G401 (cell line): ENCODE results near the gene KSR1. TPM values are rescaled to one million over a fixed set of nuclear protein-coding genes. Genes with fewer than 3 reads are reported as not detected.
"Not testable (repeated sequence)": the region's sequence is repeated elsewhere in the genome, so short reads cannot be mapped to it uniquely, and the experiment has no call there.

Source experiments
- DNase-seq: peaks from one replicate; pipeline ENCODE4 v3.0.0-alpha.2; 2015; ENCODE audit warnings: low spot score
- in situ Hi-C: cut with HindIII; loops from 2 replicates; pipeline ENCODE4 v1.10.0; 2016; ENCODE audit warnings: low sequenced_read_pairs, mixed read lengths
- total RNA-seq: library from RNA; depleted of rRNA; stranded (reverse); fragments of >200 nt; shearing (Covaris generic); gene quantifications from 2 replicates; pipeline ENCODE4 v1.2.3, GENCODE V29; 2014; rRNA removed

The KSR1 gene
- 2.7 and 6.0 TPM in 2 replicates for total RNA-seq

- in situ Hi-C loops: no loop called here
- peak; percentile 76 for DNase-seq
Observed at GRCh38 chr17:27455914-27456680, at the start of gene KSR1. KSR1 (plus strand) TSS chr17:27456448; CDS start chr17:27456644, 196 bp downstream.

DNA sequence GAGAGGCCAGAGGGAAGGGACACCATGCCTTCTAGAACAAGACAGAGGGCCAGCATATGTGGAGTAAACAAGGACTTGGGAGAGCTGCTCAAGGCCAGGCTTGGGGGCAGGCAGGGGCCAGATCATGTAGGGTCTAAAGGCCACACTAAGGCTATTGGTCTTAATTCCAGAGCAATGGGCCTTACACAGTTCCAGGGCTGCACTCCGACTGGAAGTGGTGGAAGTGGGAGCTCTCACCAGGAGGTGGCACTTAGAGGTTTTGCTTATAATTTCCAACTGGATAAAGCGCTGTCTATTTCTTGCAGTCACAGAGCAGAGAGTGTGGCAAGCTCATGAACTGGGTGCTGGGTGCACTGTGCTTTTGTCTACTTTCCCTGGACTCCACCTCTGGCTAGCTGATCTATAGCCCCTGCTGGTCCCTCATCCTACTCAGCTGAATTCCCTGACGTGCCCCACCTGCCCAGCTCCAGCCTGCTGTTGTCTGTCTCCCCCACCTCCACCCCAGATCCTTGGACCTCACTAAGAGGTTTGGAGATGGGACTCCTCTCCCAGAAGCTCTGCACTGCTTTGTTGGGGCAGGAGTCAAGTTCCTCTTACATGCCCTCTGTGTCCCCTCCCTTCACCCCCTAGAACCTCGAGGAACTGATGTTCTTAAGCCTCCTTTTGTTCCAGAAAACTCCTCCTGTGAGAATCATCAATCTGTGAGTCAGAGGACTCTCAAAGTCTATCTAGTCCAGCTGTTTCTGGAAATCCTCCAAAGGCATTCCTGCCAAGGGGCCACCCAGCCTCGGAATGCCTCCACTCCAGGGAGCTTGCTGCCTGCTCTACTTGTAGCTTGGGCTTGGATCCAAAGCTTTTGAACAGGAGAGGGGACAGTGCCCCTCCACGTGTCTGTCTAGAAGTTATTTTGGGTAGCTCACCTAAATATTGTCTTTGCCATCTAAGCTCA lies 48.1 kb upstream of the KSR1 start:
- in situ Hi-C loops: no loop called here
- DNase-seq: no peak

- no peak for DNase-seq
- in situ Hi-C loops: no loop called here
Observed at GRCh38 chr17:27408891-27409290, 47.4 kb upstream of the KSR1 start.

DNA sequence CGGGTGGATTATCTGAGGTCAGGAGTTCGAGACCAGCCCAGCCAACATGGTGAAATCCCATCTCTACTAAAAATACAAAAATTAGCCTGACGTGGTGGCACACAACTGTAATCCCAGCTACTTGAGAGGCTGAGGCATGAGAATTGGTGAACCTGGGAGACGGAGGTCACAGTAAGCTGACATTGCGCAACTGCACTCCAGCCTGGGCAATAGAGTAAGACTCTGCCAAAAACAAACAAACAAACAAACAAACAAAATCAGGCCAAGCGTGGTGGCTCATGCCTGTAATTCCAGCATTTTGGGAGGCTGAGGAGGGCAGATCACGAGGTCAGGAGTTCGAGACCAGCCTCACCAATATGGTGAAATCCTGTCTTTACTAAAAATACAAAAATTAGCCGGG lies 44.1 kb upstream of the KSR1 start:
- in situ Hi-C loops, DNase-seq: not testable (repeated sequence)

DNA sequence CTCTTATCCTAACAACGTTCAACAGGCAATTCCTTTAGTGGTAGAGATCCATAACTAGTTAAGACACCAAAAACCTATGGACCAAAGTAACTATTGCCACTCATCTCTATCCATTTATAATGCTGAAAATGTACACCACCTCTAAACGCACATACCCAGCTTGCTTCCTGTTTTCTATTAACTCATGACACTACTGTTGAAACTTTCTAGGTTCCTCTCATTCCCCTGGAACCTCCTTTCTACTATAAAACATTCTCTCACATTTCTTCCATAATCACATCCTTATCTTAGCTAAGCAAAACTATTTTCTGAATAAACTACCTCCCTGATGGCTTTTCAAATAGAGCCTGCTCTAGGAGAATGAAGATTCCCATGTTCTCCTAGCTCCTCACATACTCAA lies 42.9 kb upstream of the KSR1 start:
- in situ Hi-C loops: no loop called here
- no peak for DNase-seq

DNA sequence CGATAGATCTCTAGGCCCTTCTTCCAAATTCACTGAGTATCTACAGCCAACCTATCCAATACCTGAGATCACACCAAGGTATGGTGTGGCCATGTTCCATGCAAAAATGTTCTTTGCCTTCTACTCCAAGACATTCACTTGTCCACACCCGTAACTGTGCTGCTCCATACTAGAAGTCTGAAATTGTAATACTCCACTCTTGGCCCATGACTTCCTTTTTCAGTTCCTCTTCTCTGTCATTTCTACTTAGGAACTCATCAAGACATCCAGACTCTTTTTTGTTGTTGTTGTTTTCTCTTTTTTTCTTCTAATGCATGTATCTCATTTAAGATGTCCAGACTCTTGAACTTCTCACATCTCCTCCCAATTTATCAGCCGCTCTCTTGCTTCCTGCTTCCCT lies 42.5 kb upstream of the KSR1 start:
- in situ Hi-C loops: no loop called here
- DNase-seq: no peak

DNA sequence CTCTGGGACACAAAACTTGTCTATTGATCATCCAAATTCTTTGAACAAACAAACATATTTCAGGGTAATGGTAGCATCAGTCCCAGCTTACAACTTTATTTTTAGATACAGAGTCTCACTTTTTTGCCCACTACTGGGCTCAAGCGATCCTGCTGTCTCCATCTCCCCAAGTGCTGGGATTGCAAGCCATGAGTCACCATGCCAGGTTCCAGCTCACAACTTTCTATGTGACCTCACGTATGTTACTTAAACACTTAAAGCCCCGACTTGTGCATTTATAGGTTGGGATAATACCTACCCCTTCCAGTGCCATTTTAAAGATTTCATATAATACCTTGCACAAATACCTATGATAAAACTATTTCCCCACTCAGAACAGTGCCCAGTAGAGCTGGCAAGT lies 42.0 kb upstream of the KSR1 start:
- in situ Hi-C loops: no loop called here
- no peak for DNase-seq

GRCh38 chr17:27414694-27415093 lies 41.6 kb upstream of the KSR1 start:
- in situ Hi-C loops: no loop called here
- no peak for DNase-seq

DNA sequence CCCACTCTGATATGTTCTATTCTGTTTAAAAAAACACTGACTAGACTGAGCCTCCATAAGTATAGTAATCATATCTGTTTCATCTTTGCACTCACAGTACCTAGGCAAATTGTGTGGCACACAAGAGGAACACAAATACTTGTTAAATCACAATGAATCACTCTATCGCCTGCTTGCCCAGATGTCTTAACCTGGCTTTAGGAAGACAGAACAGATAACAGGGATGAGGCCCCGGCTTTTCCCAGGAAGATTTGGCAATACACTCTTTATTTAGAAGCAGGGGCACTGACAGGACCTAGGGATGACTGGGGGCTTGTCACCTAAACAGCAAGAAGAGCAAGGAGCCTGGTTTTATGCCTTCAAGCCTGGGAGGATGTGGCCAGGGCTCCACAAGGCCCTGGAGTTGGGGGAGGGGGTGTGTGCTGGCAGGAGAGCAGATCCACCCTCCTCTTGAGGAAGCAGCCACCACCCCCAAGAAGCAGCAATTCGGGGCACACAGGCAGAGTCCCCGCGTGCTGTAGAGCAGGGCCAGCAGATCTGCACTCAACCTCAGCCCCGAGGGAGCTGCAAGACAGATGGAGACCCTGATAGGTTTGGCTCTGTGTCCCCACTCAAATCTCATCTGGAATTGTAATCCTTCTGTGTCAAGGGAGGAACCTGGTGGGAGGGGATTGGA lies 41.0 kb upstream of the KSR1 start:
- no peak for DNase-seq
- in situ Hi-C loops: no loop called here

DNA sequence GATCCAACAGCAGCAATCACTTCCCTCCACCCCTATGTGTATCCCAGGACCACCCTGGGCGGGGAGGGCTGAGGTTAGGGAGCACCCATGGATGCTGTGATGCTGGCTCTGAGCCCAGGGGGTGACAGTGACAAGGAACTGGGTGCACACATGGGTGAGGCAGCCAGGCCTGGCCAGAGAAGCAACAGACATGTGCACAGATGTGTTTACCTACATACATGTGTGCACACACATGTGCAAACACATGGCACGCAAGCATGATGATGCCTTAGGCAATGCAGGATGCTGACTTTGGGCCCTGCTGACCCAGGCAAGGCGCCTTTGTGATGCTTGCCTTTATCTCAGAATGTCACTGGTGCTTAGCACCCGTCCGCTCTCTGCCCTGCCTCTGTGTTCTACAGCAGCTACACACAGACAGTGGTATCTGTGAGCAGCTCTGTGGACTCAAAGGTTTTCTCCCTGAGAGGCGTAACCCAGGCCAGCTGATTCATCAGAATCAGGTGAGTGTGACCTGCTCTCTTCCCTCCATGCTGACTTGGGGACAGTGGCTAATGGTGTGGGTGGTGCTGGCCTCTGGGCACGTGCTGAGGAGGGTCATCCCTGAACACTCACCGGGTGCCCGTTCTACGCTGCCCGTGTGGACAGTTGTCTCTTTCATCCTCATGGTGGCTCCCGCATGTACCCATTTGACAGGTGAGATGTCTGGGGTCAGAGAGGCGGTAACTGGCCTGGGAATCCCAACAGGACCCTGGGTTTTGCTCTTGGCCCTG lies 38.5 kb upstream of the KSR1 start:
- no peak for DNase-seq
- in situ Hi-C loops: no loop called here

DNA sequence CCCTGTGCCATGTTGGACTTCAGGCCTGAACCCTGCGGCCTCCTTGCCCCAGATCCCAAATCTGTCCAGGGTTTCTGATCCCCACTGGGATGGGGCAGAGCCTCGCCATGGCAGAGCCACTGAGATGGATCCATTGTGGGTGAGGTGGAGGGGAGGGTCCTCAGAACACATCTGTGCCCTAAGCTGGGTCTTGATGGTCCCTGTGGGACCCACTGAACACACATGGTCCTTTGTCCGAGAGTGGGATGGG lies 38.0 kb upstream of the KSR1 start:
- DNase-seq: no peak
- in situ Hi-C loops: no loop called here

DNA sequence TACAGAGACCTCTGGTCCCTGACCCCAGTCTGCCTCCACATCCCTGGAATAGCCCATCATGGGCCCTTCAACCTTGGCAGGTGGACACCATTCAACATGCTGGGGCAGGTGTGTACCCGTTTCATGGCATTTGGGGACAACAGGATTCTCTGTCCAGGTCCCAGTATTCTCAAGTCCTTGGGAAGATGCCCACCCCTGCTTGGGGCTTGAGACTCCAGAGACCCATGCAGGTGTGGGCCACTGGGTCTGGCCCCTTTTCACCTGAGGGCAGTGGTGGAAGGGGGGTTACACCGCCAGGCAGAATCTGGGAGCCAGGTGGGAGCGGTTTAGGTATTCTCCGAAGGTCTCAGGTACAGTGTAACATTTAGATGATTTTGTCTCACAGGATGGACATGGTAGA lies 37.1 kb upstream of the KSR1 start:
- no peak for DNase-seq
- in situ Hi-C loops: no loop called here

- in situ Hi-C loops: no loop called here
Observed at GRCh38 chr17:27420211-27420950, 35.9 kb upstream of the KSR1 start.

GRCh38 chr17:27421111-27421510 lies 35.1 kb upstream of the KSR1 start:
- in situ Hi-C loops: no loop called here

More at GRCh38 chr17:27420211-27420950, 35.9 kb upstream of the KSR1 start:
- DNase-seq: no peak

DNA sequence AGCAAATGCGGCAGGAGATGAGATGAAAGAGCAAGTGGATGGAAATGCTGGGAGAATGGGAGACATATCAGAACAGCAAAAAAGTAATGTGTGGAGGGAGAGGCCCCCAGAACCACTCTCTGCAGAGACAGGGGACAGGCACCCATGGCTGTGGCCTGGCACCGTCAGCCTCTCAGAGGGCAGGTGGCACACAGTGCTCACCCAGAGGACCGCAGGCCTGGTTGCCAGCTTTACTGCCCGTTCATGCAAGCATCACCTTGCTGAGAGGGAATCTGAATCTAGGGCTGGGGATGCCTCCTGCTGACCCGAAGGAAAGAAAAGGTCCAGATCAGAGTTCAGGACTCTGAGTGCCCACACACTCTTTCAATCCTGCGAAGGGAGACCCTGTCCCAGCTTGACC lies 34.6 kb upstream of the KSR1 start:
- in situ Hi-C loops, DNase-seq: not testable (repeated sequence)

More at GRCh38 chr17:27421111-27421510, 35.1 kb upstream of the KSR1 start:
- DNase-seq: no peak

DNA sequence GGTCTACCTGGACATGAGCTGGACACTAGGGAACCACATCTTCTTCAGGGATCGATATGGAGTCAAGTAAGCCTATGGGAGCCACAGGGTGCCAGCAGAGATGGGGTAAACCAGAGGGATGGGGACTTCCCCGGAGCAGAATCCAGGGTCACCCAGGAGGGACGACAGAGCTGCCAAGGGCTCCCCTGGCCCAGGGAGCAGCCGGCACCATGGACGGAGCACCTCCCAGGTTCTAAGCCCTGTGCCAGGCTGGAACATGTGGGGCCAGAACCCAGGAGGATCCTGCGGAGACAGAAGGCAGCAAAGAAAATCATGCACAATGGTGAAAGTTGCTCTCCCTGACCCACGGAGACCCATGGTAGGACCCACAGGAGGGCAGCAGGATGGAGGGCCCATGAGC lies 33.6 kb upstream of the KSR1 start:
- DNase-seq: no peak
- in situ Hi-C loops: no loop called here

DNA sequence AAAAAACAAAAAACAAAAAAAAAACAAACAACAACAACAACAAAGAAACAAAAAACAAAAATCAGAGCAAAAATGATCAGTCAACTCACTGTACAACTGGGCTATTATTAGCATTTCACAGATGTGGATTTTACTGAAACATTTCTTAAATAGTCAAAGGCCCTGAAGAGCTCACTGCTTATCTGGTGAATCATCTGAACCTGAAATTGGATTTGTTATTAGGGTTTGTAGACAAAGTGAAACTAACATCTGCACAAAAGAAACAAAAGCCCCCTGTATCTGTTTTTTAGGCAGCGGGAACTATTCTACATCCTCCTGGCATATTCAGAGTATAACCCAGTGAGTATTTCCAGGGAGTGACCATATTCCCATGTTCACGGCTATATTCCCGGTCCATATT lies 32.6 kb upstream of the KSR1 start:
- in situ Hi-C loops: no loop called here
- DNase-seq: no peak

- no peak for DNase-seq
- in situ Hi-C loops: no loop called here
Observed at GRCh38 chr17:27424516-27424915, 31.7 kb upstream of the KSR1 start.

GRCh38 chr17:27424941-27425340 lies 31.3 kb upstream of the KSR1 start:
- DNase-seq: no peak
- in situ Hi-C loops: loop anchor here (25.0 kb wide), 1 partner anchor 137 kb away; no protein-coding TSS in a partner anchor
